ENCODE data around the gene RNF150.

GRCh38 chr4:140969296-140969695 lies 164.0 kb downstream of the RNF150 start:
- TF ChIP-seq CTCF (IDR thresholded peaks at IDR 0.05; ENCODE audit: insufficient read depth, low read length) = no peak
- TF ChIP-seq POLR2AphosphoS5 (IDR thresholded peaks at IDR 0.05; ENCODE audit: low read depth) = no peak
